GM12873 (cell line): ENCODE data around the gene TMSB4X.

Experiments
- CTCF ChIP-seq: IDR thresholded peaks from 2 replicates; pipeline ENCODE4 v1.5.1; 2012; ENCODE audit warnings: low read depth, mild to moderate bottlenecking, moderate library complexity, low read length, control low read depth; ENCODE audit not compliant: insufficient read depth; ENCODE audit errors: missing control alignments

Gene TMSB4X

GRCh38 chrX:12950851-12951594 is 23.9 kb upstream of the TMSB4X start:
- peak; percentile 90 for TF ChIP-seq CTCF

GRCh38 chrX:12951595-12951975 is 23.3 kb upstream of the TMSB4X start:
- no peak for TF ChIP-seq CTCF

- no peak for TF ChIP-seq CTCF
These were observed 21.5 kb upstream of the TMSB4X start for GRCh38 chrX:12953420-12953819.

DNA sequence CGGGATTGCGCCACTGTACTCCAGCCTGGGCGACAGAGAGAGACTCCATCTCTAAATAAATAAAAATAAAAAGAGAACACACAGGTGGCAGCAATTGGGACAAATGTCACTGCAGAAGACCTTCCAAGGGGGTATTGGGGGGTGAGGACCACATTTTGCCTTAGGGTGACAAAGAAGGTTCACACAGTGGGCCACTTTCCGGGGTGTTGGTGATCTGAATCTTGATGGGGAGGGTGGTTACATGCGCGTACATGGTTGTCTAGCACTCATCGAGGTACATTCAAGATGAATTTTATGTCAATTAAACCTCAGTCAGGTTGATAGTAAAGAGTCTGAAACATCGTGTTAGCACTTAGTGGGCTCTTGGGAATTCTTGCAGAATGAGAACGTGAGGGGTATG is 20.5 kb upstream of the TMSB4X start:
- no peak for TF ChIP-seq CTCF

DNA sequence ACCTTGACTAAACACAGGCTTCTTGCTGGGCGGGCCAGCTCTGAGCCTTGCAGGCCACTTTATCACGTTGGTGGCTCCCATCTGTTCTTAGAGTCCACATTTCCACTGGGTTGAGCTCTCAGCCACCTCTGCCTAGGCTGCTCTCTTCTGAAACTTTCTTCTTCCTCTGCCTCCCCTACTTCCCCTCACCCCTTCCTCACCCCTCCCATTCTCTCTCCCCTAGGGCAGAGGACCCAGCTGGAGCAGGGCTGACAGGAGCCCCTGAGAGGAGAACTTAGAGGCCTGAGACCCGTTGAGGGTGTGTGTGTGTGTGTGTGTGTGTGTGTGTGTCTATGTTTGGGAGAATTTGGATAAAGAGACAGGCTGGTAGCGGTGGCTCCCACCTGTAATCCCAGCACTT is 19.9 kb upstream of the TMSB4X start:
- no peak for TF ChIP-seq CTCF

- no peak for TF ChIP-seq CTCF
These were observed 18.8 kb upstream of the TMSB4X start for GRCh38 chrX:12955882-12956703.

- no peak for TF ChIP-seq CTCF
These were observed 18.0 kb upstream of the TMSB4X start for GRCh38 chrX:12956704-12957534.
